Stimulated activated CD8-positive, alpha-beta memory T cell treated with anti-CD3 and anti-CD28 coated beads, Interleukin-15, amount 100 ng/mL, for 24 hours (primary cell): ENCODE data around the gene LLGL2.

ENCODE experiments used
- DNase-seq: peaks from one replicate; pipeline ENCODE4 v3.0.0-alpha.2; 2020; ENCODE audit warnings: low read depth

The LLGL2 gene

DNA sequence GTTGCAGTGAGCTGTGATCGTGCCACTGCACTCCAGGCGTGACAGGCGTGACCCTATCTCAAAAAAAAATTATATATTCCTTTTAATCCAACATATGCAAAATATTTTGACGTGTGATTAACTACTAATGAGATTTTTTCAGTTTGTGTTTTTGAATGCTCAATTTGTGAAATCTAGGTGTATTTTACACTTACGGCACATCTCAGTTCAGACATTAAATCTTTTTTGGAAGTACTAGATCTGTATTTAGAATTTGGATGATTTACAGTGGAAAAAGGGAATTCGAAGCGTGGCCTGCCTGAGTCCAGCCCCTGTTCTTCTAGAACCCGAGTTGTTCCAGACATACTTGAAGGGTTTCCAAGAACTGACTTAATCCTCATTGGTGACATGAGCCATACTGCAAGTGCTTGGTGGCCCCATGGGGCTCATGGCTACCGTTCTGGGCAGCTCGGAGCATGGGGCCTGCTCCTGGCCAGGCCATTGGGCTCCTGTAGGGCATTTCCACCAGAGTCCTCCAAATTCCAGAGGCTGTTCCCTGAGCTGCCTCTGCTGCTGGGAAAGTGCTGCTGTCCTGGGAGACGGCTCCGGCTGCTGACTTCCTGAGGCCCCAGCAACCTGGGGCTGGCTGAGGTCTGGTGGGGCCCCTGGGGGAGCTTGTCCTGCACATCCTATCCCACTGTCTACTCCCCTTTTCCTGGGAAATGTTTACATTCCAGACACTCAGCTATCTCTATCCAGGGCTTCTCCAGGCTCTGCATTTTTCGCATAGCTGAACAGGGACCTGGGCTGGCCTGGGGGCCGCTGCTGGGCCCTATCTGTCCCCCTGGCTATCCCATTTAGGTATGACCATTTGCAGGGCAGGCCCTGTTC, 27.2 kb downstream of the LLGL2 start:
- no peak for DNase-seq

- DNase-seq, result no peak
These were observed 28.0 kb downstream of the LLGL2 start for GRCh38 chr17:75553295-75554110.

DNA sequence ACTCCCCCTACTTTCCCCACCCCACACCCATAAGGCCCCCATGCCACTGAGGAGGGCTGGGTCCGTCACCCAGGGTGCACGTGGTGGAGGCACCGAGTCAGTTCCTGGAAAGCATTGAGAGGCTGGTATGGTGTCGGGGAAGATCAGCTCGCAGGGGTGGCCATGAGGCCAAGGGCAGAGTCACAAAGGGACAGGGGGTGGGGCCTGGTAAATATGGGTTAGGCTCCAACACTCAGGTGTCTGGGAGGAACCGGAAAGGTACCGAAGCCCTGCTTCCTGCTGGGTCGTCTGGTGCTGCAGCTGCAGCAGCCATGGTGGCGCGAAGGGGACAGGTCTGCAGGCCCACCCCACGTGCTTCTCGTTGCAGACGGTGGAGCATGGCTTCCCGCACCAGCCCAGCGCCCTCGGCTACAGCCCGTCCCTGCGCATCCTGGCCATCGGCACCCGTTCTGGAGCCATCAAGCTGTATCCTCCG, 30.2 kb downstream of the LLGL2 start:
- no peak for DNase-seq

GRCh38 chr17:75557075-75557851, 31.8 kb downstream of the LLGL2 start:
- no peak for DNase-seq

GRCh38 chr17:75557852-75558665, 32.6 kb downstream of the LLGL2 start:
- DNase-seq, result no peak

GRCh38 chr17:75558666-75559530, 33.4 kb downstream of the LLGL2 start:
- no peak for DNase-seq

GRCh38 chr17:75559958-75560533, 34.5 kb downstream of the LLGL2 start:
- no peak for DNase-seq

DNA sequence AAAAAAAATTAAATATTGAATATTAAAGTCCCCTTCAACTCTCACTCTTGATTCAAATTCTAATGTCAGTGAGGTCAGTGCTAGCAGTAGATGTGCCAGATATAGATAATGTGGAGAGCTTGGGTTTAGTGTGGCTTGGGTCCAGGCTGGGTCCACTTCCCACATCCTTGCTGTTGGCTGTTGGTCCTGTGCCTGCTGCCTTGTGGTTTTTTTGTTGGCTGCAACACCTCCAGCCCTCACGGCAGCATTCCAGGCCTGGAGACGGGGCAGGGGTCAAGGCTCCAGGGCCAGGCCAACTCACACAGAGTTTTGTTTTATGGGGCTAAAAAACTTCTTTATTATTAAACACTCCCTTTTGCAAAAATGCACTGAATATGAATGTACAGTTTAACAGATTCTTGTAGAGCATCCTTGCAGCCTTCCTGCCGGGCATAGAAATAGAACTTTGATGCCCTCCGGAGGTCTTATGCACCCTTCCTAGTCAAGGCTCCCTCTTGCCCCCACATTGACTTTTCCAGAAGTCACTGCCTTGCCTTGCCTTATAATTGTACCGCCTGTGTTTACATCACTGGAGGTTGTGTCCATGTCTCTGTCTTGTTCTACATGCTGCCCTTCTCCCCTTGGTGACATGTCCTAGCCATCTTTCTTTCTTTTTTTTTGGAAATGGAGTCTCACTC, 36.6 kb downstream of the LLGL2 start:
- DNase-seq, result no peak

DNA sequence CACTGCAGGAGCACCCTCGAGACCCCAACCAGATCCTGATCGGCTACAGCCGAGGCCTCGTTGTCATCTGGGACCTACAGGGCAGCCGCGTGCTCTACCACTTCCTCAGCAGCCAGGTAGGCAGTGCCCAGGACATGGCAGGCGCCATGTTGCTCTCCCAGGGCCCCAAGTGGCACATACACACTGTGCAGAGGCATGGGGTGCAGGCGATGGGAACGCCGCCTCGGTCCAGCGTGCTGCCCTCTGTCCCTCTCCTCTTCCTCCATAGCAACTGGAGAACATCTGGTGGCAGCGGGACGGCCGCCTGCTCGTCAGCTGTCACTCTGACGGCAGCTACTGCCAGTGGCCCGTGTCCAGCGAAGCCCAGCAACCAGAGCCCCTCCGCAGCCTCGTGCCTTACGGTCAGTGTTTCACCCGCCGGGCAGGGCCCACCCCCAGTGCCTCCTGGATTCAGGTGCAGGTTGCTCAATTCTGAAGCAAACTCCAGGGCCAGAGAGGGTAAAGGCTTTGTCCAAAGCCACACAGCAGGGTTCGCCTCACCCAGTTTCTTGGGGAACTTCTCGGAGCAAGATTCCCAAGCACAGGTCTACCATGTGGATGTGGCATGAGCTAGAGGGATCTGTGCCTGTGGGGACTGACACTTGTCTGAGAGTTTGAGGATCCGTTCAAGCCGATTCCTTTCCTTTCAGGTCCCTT, 37.7 kb downstream of the LLGL2 start:
- DNase-seq, result no peak

GRCh38 chr17:75564195-75564594, 38.7 kb downstream of the LLGL2 start:
- no peak for DNase-seq

- no peak for DNase-seq
These were observed 39.6 kb downstream of the LLGL2 start for GRCh38 chr17:75565066-75565465.

DNA sequence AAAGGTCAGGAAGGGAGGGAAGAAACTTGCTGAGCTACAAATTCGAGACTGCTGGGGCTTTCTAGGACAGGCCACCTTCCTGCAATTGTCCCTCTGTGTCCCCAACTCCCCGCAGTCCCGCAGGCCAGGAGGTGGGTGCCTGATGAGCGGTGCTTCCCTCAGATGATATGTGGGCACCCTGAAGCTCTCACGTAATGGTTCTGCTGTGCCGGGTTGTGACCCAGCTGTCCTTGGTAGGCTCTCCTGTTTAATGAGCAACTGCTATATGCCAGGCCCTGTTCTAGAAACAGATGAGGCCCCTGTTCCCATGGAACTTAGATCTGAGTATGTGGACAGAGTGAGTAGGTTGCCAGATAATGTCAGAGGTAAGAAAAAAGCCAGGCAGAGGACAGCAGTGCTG, 40.1 kb downstream of the LLGL2 start:
- no peak for DNase-seq

DNA sequence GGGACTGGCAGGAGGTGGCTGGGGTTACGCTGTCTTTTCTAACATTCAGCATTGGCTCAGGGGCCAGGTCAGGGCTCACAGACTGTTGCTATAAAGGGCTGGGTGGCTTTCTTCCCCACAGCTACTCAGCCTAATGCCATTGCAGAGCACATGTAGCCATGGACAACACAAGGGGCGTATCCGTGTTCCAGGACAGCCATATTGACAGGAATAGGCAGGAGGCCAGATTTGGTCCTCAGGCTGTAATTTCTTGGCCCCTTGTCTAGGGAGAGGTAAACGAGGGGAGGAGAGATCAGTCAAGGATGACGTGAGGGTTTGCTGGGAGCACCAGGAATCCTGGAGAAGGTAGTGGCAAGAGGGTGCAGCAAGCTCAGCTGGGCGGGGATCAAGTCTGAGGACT, 40.9 kb downstream of the LLGL2 start:
- no peak for DNase-seq

- DNase-seq, result no peak
These were observed 41.3 kb downstream of the LLGL2 start for GRCh38 chr17:75566834-75567233.

- no peak for DNase-seq
These were observed 43.1 kb downstream of the LLGL2 start for GRCh38 chr17:75568412-75569255.

DNA sequence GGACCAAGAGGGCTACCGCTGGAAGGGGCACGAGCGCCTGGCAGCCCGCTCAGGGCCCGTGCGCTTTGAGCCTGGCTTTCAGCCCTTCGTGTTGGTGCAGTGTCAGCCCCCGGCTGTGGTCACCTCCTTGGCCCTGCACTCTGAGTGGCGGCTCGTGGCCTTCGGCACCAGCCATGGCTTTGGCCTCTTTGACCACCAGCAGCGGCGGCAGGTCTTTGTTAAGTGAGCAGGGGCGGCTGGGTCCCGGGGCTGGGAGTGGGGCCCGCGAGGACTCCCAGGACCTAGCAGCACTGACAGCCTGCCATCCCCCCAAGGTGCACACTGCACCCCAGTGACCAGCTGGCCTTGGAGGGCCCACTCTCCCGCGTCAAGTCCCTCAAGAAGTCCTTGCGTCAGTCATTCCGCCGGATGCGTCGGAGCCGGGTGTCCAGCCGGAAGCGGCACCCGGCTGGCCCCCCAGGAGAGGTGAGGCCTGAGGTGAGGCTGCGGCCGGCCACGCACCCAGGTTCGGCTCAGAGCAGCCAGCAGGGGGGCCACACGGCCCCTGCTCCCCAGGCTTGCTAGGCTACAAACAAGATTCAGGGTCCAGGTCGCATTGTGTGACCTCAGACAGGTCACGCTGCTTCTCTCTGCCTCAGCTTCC, 44.7 kb downstream of the LLGL2 start:
- DNase-seq, result no peak

DNA sequence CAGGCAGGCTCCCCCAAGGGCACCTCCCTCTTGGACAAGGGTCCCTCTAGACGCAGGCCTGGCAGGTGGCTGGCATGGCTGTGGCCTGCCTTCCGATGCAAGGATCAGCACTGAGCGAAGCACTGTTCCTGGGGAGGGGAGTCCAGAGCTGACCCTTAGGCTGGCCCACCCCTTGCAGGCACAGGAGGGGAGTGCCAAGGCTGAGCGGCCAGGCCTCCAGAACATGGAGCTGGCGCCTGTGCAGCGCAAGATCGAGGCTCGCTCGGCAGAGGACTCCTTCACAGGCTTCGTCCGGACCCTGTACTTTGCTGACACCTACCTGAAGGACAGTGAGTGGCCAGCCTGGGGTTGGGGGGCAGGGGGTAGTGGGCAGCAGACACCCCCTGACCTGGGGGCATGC, 45.3 kb downstream of the LLGL2 start:
- no peak for DNase-seq
